Thoracic aorta (tissue), 2 donors: ENCODE measurements around the gene RASL11A. TPM values are rescaled to one million over a fixed set of nuclear protein-coding genes. Genes with fewer than 3 reads are reported as not detected.
"Not testable (repeated sequence)": the region's sequence is repeated elsewhere in the genome, so short reads cannot be mapped to it uniquely, and the experiment has no call there.

Experiments used
- ATAC-seq: fragments of 150-250 bp; one replicate; pipeline ENCODE4 v1.8.0; 2017; ENCODE audit warnings: low read depth; ENCODE audit not compliant: insufficient number of reproducible peaks, low FRiP score
- DNase-seq: peaks from one replicate; pipeline ENCODE4 v3.0.0-alpha.2; 2020; ENCODE audit warnings: low spot score
- H3K27ac ChIP-seq, 2 donors: fragments of 200-600 bp; sonication (generic); 1 replicate in 1 of 2; 2 replicates in 1 of 2; pipeline ENCODE4 v1.5.1; 2016; ENCODE audit warnings: mild to moderate bottlenecking in 2 of 2, moderate library complexity in 2 of 2
- H3K27me3 ChIP-seq: fragments of 200-600 bp; sonication (generic); replicated peaks from 2 replicates; pipeline ENCODE4 v1.6.0; 2016; ENCODE audit warnings: mild to moderate bottlenecking; ENCODE audit not compliant: insufficient read depth
- H3K36me3 ChIP-seq: fragments of 200-600 bp; sonication (generic); one replicate; pipeline ENCODE4 v1.5.1; 2016
- H3K4me1 ChIP-seq, 2 donors: fragments of 200-600 bp; sonication (generic); 1 replicate in 1 of 2; 2 replicates in 1 of 2; pipeline versions ENCODE4 v1.5.1 to v1.6.0; 2016; ENCODE audit warnings: low read depth in 2 of 2, mild to moderate bottlenecking in 1 of 2; ENCODE audit not compliant: control insufficient read depth in 1 of 2
- H3K4me3 ChIP-seq: fragments of 200-600 bp; sonication (generic); 2 replicates; pipeline ENCODE4 v1.5.1; 2016; ENCODE audit warnings: mild to moderate bottlenecking
- H3K9me3 ChIP-seq: fragments of 200-600 bp; sonication (generic); 2 replicates; pipeline ENCODE4 v1.5.1; 2016
- CTCF ChIP-seq: fragments of 200-600 bp; sonication (generic); IDR thresholded peaks from one replicate; pipeline ENCODE4 v1.5.1; 2019; ENCODE audit warnings: antibody characterized with exemption
- total RNA-seq, 2 donors: library from RNA; depleted of rRNA; stranded (reverse); fragments of >200 nt; gene quantifications; one replicate each; pipeline versions ENCODE4 v1.1.0 to v1.2.3, GENCODE V29; 2016

RASL11A gene
- total RNA-seq, 2 donors from 2014 or later, result 57.6 to 81.6 TPM

GRCh38 chr13:27281420-27281819, 10.8 kb downstream of the RASL11A start:
- H3K36me3 ChIP-seq, result no peaks in the 10 kb centered on the region
- H3K4me1 ChIP-seq, result peaks cover 0 to 12% of the 10 kb centered on the region in 2 donors
- H3K9me3 ChIP-seq, result no peaks in the 10 kb centered on the region
- no peak overlapping the region for H3K4me3 ChIP-seq
- no peak for TF ChIP-seq CTCF
- ATAC-seq, result no peak
- H3K27me3 ChIP-seq, result no peaks in the 10 kb centered on the region
- no peak for DNase-seq
- H3K27ac ChIP-seq, result no peak overlapping the region

GRCh38 chr13:27283906-27284493, 13.4 kb downstream of the RASL11A start:
- no peaks in the 10 kb centered on the region for H3K27me3 ChIP-seq
- peaks cover under 1 to 7% of the 10 kb centered on the region in 2 donors for H3K4me1 ChIP-seq
- TF ChIP-seq CTCF, result peak; percentile 36
- H3K9me3 ChIP-seq, result no peaks in the 10 kb centered on the region
- ATAC-seq, result no peak
- no peaks in the 10 kb centered on the region for H3K36me3 ChIP-seq
- no peak for DNase-seq
- no peak overlapping the region for H3K27ac ChIP-seq
- no peak overlapping the region for H3K4me3 ChIP-seq

- Histone ChIP-seq H3K27me3 (no peaks in the 10 kb centered on the region), H3K4me1 (peaks cover 9 to 18% of the 10 kb centered on the region in 2 donors), H3K9me3 (no peaks in the 10 kb centered on the region), H3K27ac (no peak overlapping the region), H3K4me3 (no peak overlapping the region), H3K36me3 (no peaks in the 10 kb centered on the region)
- no peak for DNase-seq
- TF ChIP-seq CTCF, result no peak
- ATAC-seq, result no peak
Measured at GRCh38 chr13:27288392-27288791, 17.8 kb downstream of the RASL11A start.

- Histone ChIP-seq H3K36me3 (no peaks in the 10 kb centered on the region), H3K27ac (no peak overlapping the region), H3K27me3 (no peaks in the 10 kb centered on the region), H3K4me3 (no peak overlapping the region), H3K9me3 (no peaks in the 10 kb centered on the region), H3K4me1 (peaks cover 9 to 18% of the 10 kb centered on the region in 2 donors)
- ATAC-seq (no peak), DNase-seq (no peak)
- no peak for TF ChIP-seq CTCF
Measured at GRCh38 chr13:27289011-27289665, 18.5 kb downstream of the RASL11A start.

- Histone ChIP-seq H3K4me1 (peaks cover 9 to 18% of the 10 kb centered on the region in 2 donors), H3K27me3 (no peaks in the 10 kb centered on the region), H3K27ac (no peak overlapping the region), H3K9me3 (no peaks in the 10 kb centered on the region), H3K36me3 (no peaks in the 10 kb centered on the region), H3K4me3 (no peak overlapping the region)
- no peak for TF ChIP-seq CTCF
- no peak for DNase-seq
- no peak for ATAC-seq
Measured at GRCh38 chr13:27290715-27291114, 20.1 kb downstream of the RASL11A start.

- ATAC-seq, DNase-seq, H3K36me3 ChIP-seq, H3K4me3 ChIP-seq, H3K27me3 ChIP-seq, H3K27ac ChIP-seq, H3K9me3 ChIP-seq: not testable (repeated sequence)
- H3K4me1 ChIP-seq, result peaks cover 9 to 18% of the 10 kb centered on the region in 2 donors
Measured at GRCh38 chr13:27291967-27292366, 21.3 kb downstream of the RASL11A start.
